Measurements from ENCODE around the gene C1orf74.

DNA sequence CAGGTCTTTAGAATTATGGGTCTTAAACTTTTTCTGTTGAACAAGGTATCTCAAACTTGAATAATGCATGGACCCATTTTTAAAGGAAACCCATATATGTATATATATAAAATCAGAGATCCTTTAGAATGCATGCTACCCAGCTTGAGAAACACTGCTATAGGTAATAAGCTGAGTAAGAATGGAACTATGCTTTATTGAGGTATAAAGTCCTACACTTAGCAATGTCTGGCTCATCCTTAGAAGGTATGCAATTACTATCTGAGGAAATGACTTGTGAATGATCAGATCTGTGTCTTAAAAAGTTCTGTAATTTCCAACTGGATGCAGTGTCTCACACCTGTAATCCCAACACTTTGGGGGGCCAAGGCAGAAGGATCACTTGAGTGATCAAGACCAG is 17.3 kb downstream of the C1orf74 start:
- no peak for TF ChIP-seq TCF12 (IDR thresholded peaks at IDR 0.05; ENCODE audit: low read depth)
- no peak for TF ChIP-seq YY1 (IDR thresholded peaks at IDR 0.05; ENCODE audit: low read depth)
- TF ChIP-seq EP300 (IDR thresholded peaks at IDR 0.05; ENCODE audit: borderline replicate concordance) = no peak
- no peak for TF ChIP-seq CREB1 (IDR thresholded peaks at IDR 0.05; ENCODE audit: low read depth)
